Panc1 (cell line): Measurements from ENCODE around the gene KANSL2. TPM values are rescaled to one million over a fixed set of nuclear protein-coding genes. Genes with fewer than 3 reads are reported as not detected.

Experiments used
- ATAC-seq: fragments of 200-7000 bp; cut with Tn5 transposase; 2 replicates; pipeline ENCODE4 v1.9.1; 2020; ENCODE audit warnings: mild to moderate bottlenecking, moderate library complexity
- BruUV-seq: library from RNA; stranded (reverse); fragments of 400-500 nt; replicated peaks from 2 replicates; lab custom pipeline; 2021; lab: Mats Ljungman, UMichigan
- CTCF ChIA-PET: fragments of 300-600 bp; sonication (Branson Sonifier 250); formaldehyde crosslinking; loops from one replicate; lab custom pipeline; 2022; ENCODE audit warnings: antibody characterized with exemption; lab: Charles Lee
- POLR2A ChIA-PET: fragments of 300-600 bp; sonication (Branson Sonifier 250); formaldehyde crosslinking; loops from one replicate; lab custom pipeline; 2022; ENCODE audit warnings: antibody characterized with exemption; lab: Charles Lee
- DNase-seq: peaks from one replicate; pipeline ENCODE4 v3.0.0-alpha.2; 2010; ENCODE audit warnings: low read depth, low spot score
- H3K27ac ChIP-seq: 2 replicates; pipeline ENCODE4 v1.5.1; 2011; ENCODE audit warnings: mild to moderate bottlenecking, low read length, inconsistent platforms
- H3K27me3 ChIP-seq: fragments of 200-500 bp; sonication (Bioruptor generic); 2 replicates; pipeline ENCODE4 v1.6.0; 2014; ENCODE audit warnings: low read length, inconsistent platforms; ENCODE audit not compliant: control insufficient read depth, insufficient read depth
- H3K36me3 ChIP-seq: fragments of 200-500 bp; sonication (Bioruptor generic); 2 replicates; pipeline ENCODE4 v1.5.1; 2014; ENCODE audit warnings: inconsistent platforms, mild to moderate bottlenecking, low read length, moderate library complexity; ENCODE audit not compliant: control insufficient read depth, insufficient read depth
- H3K4me1 ChIP-seq: 2 replicates; pipeline ENCODE4 v1.5.1; 2011; ENCODE audit warnings: inconsistent platforms, mild to moderate bottlenecking, low read length, moderate library complexity; ENCODE audit not compliant: control insufficient read depth, insufficient read depth
- H3K4me3 ChIP-seq, 2 experiments: 2 replicates each; pipeline ENCODE4 v1.5.1; 2011 to 2012; ENCODE audit warnings: low read depth in 2 of 2, low read length in 2 of 2, mild to moderate bottlenecking in 2 of 2, inconsistent platforms in 1 of 2, moderate library complexity in 1 of 2
- H3K9me3 ChIP-seq: fragments of 200-500 bp; sonication (Bioruptor generic); 2 replicates; pipeline ENCODE4 v1.5.1; 2014; ENCODE audit warnings: low read depth, mild to moderate bottlenecking, inconsistent platforms, low read length, moderate library complexity; ENCODE audit not compliant: control insufficient read depth, insufficient read depth
- POLR2AphosphoS5 ChIP-seq: IDR thresholded peaks from 2 replicates; pipeline ENCODE4 v1.6.1; 2012; ENCODE audit warnings: mild to moderate bottlenecking, low read depth, low read length, moderate library complexity
- SIN3A ChIP-seq: IDR thresholded peaks from 2 replicates; pipeline ENCODE4 v1.6.1; 2012; ENCODE audit warnings: low read depth, mild to moderate bottlenecking, low read length, moderate library complexity, borderline replicate concordance; ENCODE audit not compliant: insufficient read depth
- TCF7L2 ChIP-seq: IDR thresholded peaks from 2 replicates; pipeline ENCODE4 v1.6.1; 2011; ENCODE audit warnings: mild to moderate bottlenecking, low read depth, low read length, inconsistent platforms
- in situ Hi-C: cut with HindIII; loops from 2 replicates; pipeline ENCODE4 v1.10.0; 2016; ENCODE audit warnings: low sequenced_read_pairs, low pct_unique_long_range_greater_than_20kb
- intact Hi-C: fragments of 100-400 bp; cut with micrococcal nuclease; formaldehyde crosslinking; loops from one replicate; pipeline ENCODE4 v1.10.0; 2022; ENCODE audit not compliant: unreplicated experiment
- total RNA-seq: library from RNA; stranded (reverse); gene quantifications from one replicate; pipeline ENCODE4 v1.2.1, GENCODE V29; 2021; ENCODE audit not compliant: unreplicated experiment
- TF ChIP-seq, protein P1 (sequence below), 2 experiments: IDR thresholded peaks; 2 replicates each; pipeline ENCODE4 v1.6.1; 2011 to 2012; ENCODE audit warnings: low read depth in 2 of 2, control low read depth in 1 of 2, low read length in 1 of 2, mild to moderate bottlenecking in 1 of 2, moderate library complexity in 1 of 2; ENCODE audit not compliant: insufficient read depth in 1 of 2
- TF ChIP-seq, protein P2 (sequence below): fragments of 450-650 bp; IDR thresholded peaks from 2 replicates; pipeline ENCODE4 v1.5.1; 2017; ENCODE audit warnings: mild to moderate bottlenecking

The KANSL2 gene
- total RNA-seq, 1 experiment from 2014 or later, result 36.9 TPM

DNA sequence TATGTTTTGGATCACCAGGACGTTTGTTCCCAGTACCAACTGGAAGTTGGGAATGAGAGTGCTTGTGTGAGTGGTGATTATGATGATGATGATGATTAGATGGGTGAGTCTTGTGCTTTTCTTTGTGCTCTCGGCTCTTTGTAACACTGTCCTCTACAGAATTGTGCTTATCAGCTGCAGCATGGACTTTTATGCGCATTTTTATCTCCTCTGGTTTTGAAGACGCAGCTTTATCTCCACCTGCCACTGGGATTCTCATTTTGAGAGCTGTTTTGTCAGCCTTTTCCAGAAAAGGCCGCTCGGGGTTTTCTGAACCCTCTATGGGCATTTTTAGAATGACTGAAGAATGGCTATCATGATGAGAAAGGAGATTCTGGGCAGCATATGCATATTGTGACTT lies 11.5 kb upstream of the KANSL2 start:
- DNase-seq, result no peak
- Histone ChIP-seq H3K36me3 (peaks cover 44% of the 10 kb centered on the region; the same call in 1 of the 2 replicates), H3K4me3 (no peak overlapping the region), H3K4me1 (no peaks in the 10 kb centered on the region), H3K9me3 (no peaks in the 10 kb centered on the region), H3K27me3 (no peaks in the 10 kb centered on the region), H3K27ac (no peak overlapping the region)
- ATAC-seq, result no peak
- intact Hi-C loops, result no loop called here
- no TSS peak for BruUV-seq
- POLR2A ChIA-PET, result no interaction called here
- TF ChIP-seq POLR2AphosphoS5 (no peak), TCF7L2 (no peak), SIN3A (no peak)
- TF ChIP-seq, protein P1, sequence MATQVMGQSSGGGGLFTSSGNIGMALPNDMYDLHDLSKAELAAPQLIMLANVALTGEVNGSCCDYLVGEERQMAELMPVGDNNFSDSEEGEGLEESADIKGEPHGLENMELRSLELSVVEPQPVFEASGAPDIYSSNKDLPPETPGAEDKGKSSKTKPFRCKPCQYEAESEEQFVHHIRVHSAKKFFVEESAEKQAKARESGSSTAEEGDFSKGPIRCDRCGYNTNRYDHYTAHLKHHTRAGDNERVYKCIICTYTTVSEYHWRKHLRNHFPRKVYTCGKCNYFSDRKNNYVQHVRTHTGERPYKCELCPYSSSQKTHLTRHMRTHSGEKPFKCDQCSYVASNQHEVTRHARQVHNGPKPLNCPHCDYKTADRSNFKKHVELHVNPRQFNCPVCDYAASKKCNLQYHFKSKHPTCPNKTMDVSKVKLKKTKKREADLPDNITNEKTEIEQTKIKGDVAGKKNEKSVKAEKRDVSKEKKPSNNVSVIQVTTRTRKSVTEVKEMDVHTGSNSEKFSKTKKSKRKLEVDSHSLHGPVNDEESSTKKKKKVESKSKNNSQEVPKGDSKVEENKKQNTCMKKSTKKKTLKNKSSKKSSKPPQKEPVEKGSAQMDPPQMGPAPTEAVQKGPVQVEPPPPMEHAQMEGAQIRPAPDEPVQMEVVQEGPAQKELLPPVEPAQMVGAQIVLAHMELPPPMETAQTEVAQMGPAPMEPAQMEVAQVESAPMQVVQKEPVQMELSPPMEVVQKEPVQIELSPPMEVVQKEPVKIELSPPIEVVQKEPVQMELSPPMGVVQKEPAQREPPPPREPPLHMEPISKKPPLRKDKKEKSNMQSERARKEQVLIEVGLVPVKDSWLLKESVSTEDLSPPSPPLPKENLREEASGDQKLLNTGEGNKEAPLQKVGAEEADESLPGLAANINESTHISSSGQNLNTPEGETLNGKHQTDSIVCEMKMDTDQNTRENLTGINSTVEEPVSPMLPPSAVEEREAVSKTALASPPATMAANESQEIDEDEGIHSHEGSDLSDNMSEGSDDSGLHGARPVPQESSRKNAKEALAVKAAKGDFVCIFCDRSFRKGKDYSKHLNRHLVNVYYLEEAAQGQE (IDR thresholded peaks at IDR 0.05; ENCODE audit: insufficient read depth in 1 of 2, low read depth in 2 of 2, low read length in 1 of 2), result no peak
- TF ChIP-seq, protein P2, sequence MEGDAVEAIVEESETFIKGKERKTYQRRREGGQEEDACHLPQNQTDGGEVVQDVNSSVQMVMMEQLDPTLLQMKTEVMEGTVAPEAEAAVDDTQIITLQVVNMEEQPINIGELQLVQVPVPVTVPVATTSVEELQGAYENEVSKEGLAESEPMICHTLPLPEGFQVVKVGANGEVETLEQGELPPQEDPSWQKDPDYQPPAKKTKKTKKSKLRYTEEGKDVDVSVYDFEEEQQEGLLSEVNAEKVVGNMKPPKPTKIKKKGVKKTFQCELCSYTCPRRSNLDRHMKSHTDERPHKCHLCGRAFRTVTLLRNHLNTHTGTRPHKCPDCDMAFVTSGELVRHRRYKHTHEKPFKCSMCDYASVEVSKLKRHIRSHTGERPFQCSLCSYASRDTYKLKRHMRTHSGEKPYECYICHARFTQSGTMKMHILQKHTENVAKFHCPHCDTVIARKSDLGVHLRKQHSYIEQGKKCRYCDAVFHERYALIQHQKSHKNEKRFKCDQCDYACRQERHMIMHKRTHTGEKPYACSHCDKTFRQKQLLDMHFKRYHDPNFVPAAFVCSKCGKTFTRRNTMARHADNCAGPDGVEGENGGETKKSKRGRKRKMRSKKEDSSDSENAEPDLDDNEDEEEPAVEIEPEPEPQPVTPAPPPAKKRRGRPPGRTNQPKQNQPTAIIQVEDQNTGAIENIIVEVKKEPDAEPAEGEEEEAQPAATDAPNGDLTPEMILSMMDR, result no peak
- CTCF ChIA-PET, result no interaction called here
- in situ Hi-C loops, result no loop called here

DNA sequence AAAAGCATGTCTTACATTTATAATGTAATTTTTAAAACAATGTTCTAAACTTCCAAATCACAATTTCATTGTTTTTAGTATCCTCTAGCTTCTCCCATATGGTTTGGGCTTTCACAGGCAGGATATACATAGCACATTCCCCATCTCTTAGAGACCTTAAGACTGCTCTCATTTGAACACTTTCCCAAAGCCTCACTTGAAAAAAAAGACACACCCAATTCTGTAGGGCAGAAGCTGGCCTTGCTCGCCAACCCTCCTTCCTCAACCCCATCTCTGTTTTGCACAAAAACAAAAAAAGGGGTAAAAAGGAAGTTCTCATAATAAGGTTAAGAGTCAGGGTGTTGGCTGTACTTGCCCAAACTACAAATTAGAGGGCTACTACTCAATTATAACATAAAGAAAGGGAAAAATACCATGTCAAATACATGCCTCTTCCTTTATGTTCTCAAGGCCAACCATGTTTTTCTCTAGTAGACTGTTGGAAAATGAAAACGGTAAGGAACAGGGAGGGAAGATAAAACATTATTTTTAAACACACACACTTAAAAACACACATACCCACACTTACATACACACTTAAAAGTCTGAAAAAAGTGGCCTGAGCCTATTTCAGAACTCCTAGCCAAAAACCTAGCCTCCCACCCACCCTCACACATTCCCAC lies 9.9 kb upstream of the KANSL2 start:
- Histone ChIP-seq H3K36me3 (peaks cover 36% of the 10 kb centered on the region; the same call in 1 of the 2 replicates), H3K27me3 (no peaks in the 10 kb centered on the region), H3K4me3 (no peak overlapping the region), H3K4me1 (no peaks in the 10 kb centered on the region), H3K9me3 (no peaks in the 10 kb centered on the region), H3K27ac (no peak overlapping the region)
- in situ Hi-C loops, result no loop called here
- TSS peak; percentile 21 for BruUV-seq
- TF ChIP-seq SIN3A, result no peak
- TF ChIP-seq TCF7L2, result no peak
- TF ChIP-seq, protein P2, result no peak
- TF ChIP-seq, protein P1 (IDR thresholded peaks at IDR 0.05; ENCODE audit: insufficient read depth in 1 of 2, low read depth in 2 of 2, low read length in 1 of 2), result no peak
- TF ChIP-seq POLR2AphosphoS5, result no peak
- no peak for ATAC-seq
- ChIA-PET CTCF (interaction anchor here (0.7 kb wide), 1 partner anchor 1426 kb away, joined by 3 read pairs; no protein-coding TSS in a partner anchor), POLR2A (no interaction called here)
- intact Hi-C loops, result no loop called here
- no peak for DNase-seq
